T-cell (primary cell): ENCODE results near the gene NOL4L. TPM values are rescaled to one million over a fixed set of nuclear protein-coding genes. Genes with fewer than 3 reads are reported as not detected.

Experiments
- ATAC-seq, 4 experiments: fragments of 200-7000 bp in 3 of 4; fragments of 150-1000 bp in 1 of 4; cut with Tn5 transposase; replicated peaks in 1 of 4; 1 replicate in 3 of 4; 2 replicates in 1 of 4; pipeline ENCODE4 v1.10.0; 2021; ENCODE audit warnings: moderate library complexity in 3 of 4, mild to moderate bottlenecking in 2 of 4, moderate number of reproducible peaks in 1 of 4
- CTCF ChIA-PET, 2 donors: fragments of 300-600 bp; sonication (Branson Sonifier 250); formaldehyde crosslinking; loops; one replicate each; lab custom pipeline; 2022; ENCODE audit warnings: antibody characterized with exemption in 2 of 2; lab: Charles Lee
- POLR2A ChIA-PET, 2 donors: fragments of 300-600 bp; sonication (Branson Sonifier 250); formaldehyde crosslinking; loops; one replicate each; lab custom pipeline; 2022; ENCODE audit warnings: antibody characterized with exemption in 2 of 2; lab: Charles Lee
- DNase-seq, 35 experiments: peaks; one replicate each; pipeline versions ENCODE4 v3.0.0 to v3.0.0-alpha.2; 2013 to 2023
- H3K27ac ChIP-seq: one replicate; pipeline ENCODE4 v1.5.1; 2013; ENCODE audit warnings: low read length
- H3K27me3 ChIP-seq, 2 experiments: replicated peaks in 1 of 2; 1 replicate in 1 of 2; 2 replicates in 1 of 2; pipeline versions ENCODE4 v1.6.1 to v1.7.0; 2013; ENCODE audit warnings: low read length in 1 of 2, mixed read lengths in 1 of 2; ENCODE audit not compliant: control insufficient read depth in 2 of 2, insufficient read depth in 2 of 2; ENCODE audit errors: extremely low read depth in 1 of 2
- H3K36me3 ChIP-seq, 2 donors: 1 replicate in 1 of 2; 2 replicates in 1 of 2; pipeline versions ENCODE4 v1.6.1 to v1.7.0; 2013; ENCODE audit warnings: low read length in 1 of 2; ENCODE audit not compliant: control insufficient read depth in 2 of 2, insufficient read depth in 1 of 2; ENCODE audit errors: extremely low read depth in 1 of 2
- H3K4me1 ChIP-seq, 2 experiments: 1 replicate in 1 of 2; 2 replicates in 1 of 2; pipeline versions ENCODE4 v1.6.1 to v1.7.0; 2013; ENCODE audit warnings: low read length in 2 of 2, mixed read lengths in 1 of 2; ENCODE audit not compliant: insufficient read depth in 2 of 2, control insufficient read depth in 1 of 2; ENCODE audit errors: extremely low read depth in 1 of 2
- H3K4me3 ChIP-seq, 2 donors: 1 replicate in 1 of 2; 2 replicates in 1 of 2; pipeline versions ENCODE4 v1.5.1 to v1.7.0; 2013; ENCODE audit warnings: mild to moderate bottlenecking in 2 of 2, low read length in 1 of 2, moderate library complexity in 1 of 2; ENCODE audit not compliant: control insufficient read depth in 1 of 2; ENCODE audit errors: extremely low read depth in 1 of 2
- H3K9me3 ChIP-seq: 2 replicates; pipeline ENCODE4 v1.7.0; 2013
- H3K27ac Mint-ChIP-seq, 2 donors: one replicate each; pipeline ENCODE4 v1.8.0; 2020 to 2021; ENCODE audit warnings: mild to moderate bottlenecking in 2 of 2, mixed read lengths in 2 of 2
- H3K27me3 Mint-ChIP-seq, 2 donors: one replicate each; pipeline ENCODE4 v1.8.0; 2021 to 2022; ENCODE audit warnings: mixed read lengths in 2 of 2
- H3K36me3 Mint-ChIP-seq: one replicate; pipeline ENCODE4 v1.8.0; 2021; ENCODE audit warnings: mixed read lengths
- H3K4me1 Mint-ChIP-seq, 3 donors: one replicate each; pipeline ENCODE4 v1.8.0; 2020 to 2022; ENCODE audit warnings: mixed read lengths in 3 of 3, mild to moderate bottlenecking in 1 of 3
- H3K4me3 Mint-ChIP-seq, 3 donors: one replicate each; pipeline ENCODE4 v1.8.0; 2020 to 2022; ENCODE audit warnings: mild to moderate bottlenecking in 3 of 3, mixed read lengths in 3 of 3, moderate library complexity in 3 of 3
- H3K9me3 Mint-ChIP-seq, 3 donors: one replicate each; pipeline ENCODE4 v1.8.0; 2020 to 2022; ENCODE audit warnings: mixed read lengths in 3 of 3
- WGBS: methylation state at CpG from one replicate; pipeline ENCODE4 v1.1.5; 2013; ENCODE audit warnings: missing lambda C conversion rate; ENCODE audit not compliant: insufficient coverage; 5-methylcytosine and 5-hydroxymethylcytosine counted together
- total RNA-seq, 35 experiments: library from RNA in 6 of 35; stranded (reverse) in 6 of 35; fragments of 120-200 nt in 1 of 35; gene quantifications; one replicate each; pipeline versions ENCODE4 v1.2.1 to v1.2.4 and lab custom pipeline; 2013 to 2026

NOL4L gene
- total RNA-seq, 5 donors from 2014 or later (not counting 1 experiment from before 2014, with no cell fraction given) = 63.5 to 88.8 (median 74.4) TPM

DNA sequence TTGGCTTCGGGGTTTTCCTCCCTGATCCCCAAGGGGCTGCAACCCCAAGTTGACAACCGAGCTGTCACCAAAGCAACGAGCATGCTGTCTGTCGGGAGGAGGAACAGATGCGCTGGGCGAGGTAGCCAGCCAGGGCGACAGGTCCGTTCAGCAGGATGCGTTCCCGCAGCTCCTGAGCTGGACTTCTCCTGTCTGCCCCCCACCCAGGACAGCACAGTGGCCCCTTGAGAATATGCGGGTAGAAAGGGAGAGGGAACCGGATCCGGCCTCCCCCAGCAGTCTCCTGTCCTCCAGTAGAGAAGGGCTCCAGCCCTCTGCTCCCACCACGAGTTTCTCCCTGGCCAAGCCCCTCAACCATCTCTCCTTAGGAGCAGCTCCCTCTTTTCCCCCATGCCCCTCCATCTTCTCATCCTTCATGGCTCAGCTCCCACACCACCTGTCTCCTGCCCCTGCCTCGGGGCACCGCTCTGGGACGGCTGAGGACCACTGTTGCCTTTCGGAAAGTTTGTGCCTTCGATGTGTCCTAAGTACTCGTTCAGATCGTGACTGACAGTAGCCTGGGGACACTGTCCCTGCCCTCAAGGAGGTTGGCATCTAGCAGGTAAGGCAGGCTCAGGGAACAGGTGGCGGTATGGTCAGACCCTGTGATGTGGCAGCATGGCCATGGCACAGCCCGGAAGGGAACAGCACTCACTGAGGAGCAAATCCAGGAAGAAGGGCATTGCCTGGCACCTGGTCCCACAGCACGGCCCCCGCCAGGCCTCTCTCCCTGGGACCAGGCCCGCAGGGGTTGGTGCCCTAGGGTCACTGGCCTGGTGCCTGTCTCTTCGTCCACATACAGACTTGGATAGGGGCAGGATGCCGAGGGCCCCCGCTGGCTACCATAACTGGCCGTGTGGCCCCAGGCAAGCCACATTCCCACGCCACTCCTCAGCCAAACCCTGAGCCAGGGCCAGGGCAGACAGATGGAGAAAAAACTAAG lies 130.7 kb downstream of the NOL4L start:
- H3K4me1 ChIP-seq = peaks cover 0 to 4% of the 10 kb centered on the region in 2 experiments
- POLR2A ChIA-PET = no interaction called here
- CTCF ChIA-PET = interaction anchor here in 1 of 2 donors (0.6 kb wide), 1 partner anchor 44 kb away, joined by 3 read pairs; no protein-coding TSS in a partner anchor
- WGBS = 93% methylated on average over 27 of the region's 31 CpGs
- Mint-ChIP-seq H3K36me3 (peaks cover 17% of the 10 kb centered on the region), H3K4me3 (no peak overlapping the region), H3K9me3 (no peaks in the 10 kb centered on the region), H3K4me1 (peaks cover 10 to 15% (median 11%) of the 10 kb centered on the region in 3 donors), H3K27me3 (no peaks in the 10 kb centered on the region), H3K27ac (peak overlapping the region; percentile 11 to 79)
- H3K4me3 ChIP-seq = no peak overlapping the region
- H3K9me3 ChIP-seq = no peaks in the 10 kb centered on the region
- ATAC-seq = no peak
- H3K27ac ChIP-seq = no peak overlapping the region
- H3K27me3 ChIP-seq = no peaks in the 10 kb centered on the region
- peaks cover 18 to 69% of the 10 kb centered on the region in 2 donors for H3K36me3 ChIP-seq
- no peak for DNase-seq

DNA sequence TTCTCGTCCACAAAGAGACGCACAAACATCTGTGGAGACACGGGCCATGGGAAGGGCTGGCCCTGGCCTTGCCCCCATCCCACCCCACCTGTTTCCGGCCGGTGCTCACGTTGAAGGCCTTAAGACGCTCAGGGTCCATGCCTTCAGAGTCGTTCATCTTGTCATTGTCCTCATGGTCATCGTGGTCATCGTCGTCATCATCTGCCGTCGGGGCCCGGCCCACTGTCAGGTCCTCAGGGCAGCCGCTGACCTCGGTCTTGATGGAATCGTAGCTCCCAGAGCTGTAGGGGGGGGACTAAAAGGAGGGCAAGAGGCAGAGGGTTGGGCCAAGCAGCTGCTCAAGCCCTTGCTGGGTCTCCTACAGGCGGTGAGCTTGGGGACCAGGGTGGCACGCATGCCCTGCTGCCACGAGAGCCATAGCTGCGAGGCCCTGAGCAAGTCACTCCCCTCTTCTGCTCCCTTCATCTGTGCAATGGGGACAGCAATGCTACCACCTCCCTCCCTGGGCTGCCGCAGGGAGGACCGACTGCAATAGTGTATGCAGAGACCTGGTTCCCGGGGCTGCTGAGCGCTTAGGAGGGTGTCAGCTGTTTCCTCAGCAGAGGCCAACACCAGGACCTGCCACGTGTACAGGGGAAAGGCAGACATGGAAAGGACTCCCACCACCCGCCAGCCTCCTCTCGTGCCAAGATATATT lies 131.5 kb downstream of the NOL4L start:
- ATAC-seq = no peak
- peaks cover 10 to 14% (median 10%) of the 10 kb centered on the region in 3 donors for H3K4me1 Mint-ChIP-seq
- no peaks in the 10 kb centered on the region for H3K9me3 ChIP-seq
- 94% methylated on average over 25 of the region's 28 CpGs for WGBS
- no peak for DNase-seq
- no peak overlapping the region for H3K4me3 ChIP-seq
- H3K27me3 ChIP-seq = no peaks in the 10 kb centered on the region
- ChIA-PET CTCF (interaction anchor here in 1 of 2 donors (0.6 kb wide), 1 partner anchor 45 kb away, joined by 3 read pairs; no protein-coding TSS in a partner anchor), POLR2A (interaction anchor here in 1 of 2 donors (0.5 kb wide), 1 partner anchor 962 kb away, joined by 3 read pairs; no protein-coding TSS in a partner anchor)
- H3K4me1 ChIP-seq = peaks cover 0 to 4% of the 10 kb centered on the region in 2 experiments
- no peaks in the 10 kb centered on the region for H3K9me3 Mint-ChIP-seq
- no peak overlapping the region for H3K27ac ChIP-seq
- H3K36me3 Mint-ChIP-seq = peaks cover 20% of the 10 kb centered on the region
- H3K36me3 ChIP-seq = peaks cover 18 to 77% of the 10 kb centered on the region in 2 donors
- H3K27me3 Mint-ChIP-seq = no peaks in the 10 kb centered on the region
- no peak overlapping the region for H3K4me3 Mint-ChIP-seq
- peak overlapping the region in 1 of 2 donors; percentile 83 for H3K27ac Mint-ChIP-seq

DNA sequence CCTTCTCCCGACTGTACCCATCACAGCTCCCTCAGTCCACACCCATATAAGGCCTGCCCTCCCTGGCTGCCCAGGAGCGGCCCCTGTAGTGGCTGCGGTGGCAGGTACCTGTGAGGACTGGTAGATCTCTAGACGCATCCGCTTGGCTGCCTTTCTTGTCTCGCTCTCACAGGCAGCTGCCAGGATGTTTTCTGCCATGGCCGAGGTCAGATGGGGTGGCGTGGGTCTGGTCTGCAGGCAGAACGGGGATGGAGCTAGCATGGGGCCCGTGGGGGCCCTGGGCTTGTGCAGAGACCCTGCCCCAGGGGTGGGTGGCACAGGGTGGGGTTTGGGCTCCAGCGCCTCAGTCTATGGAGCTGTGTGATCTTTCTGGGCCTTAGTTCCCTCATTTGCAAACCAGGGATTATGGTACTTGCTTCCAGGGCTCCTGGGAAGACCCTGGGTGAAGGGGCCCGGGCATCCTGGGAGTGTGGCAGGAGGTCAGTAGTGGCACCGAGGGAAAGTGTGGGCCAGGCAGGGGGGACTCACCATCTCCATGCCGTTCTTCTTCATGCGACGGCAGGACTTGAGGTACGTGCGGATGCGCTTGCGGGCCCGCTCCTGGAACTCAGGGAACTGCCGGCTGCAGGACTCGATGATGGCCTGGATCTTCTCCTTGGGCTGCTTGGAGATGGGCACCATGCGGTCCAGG lies 132.2 kb downstream of the NOL4L start:
- Histone ChIP-seq H3K27me3 (no peaks in the 10 kb centered on the region), H3K4me1 (peaks cover 0 to 7% of the 10 kb centered on the region in 2 experiments), H3K36me3 (peaks cover 19 to 84% of the 10 kb centered on the region in 2 donors), H3K9me3 (no peaks in the 10 kb centered on the region), H3K4me3 (no peak overlapping the region), H3K27ac (no peak overlapping the region)
- 96% methylated on average over 21 of the region's 24 CpGs for WGBS
- no peak overlapping the region for H3K4me3 Mint-ChIP-seq
- H3K27me3 Mint-ChIP-seq = no peaks in the 10 kb centered on the region
- ChIA-PET CTCF (no interaction called here), POLR2A (interaction anchor here in 1 of 2 donors (0.5 to 0.6 kb wide), 2 partner anchors 14 to 963 kb away, joined by 3 read pairs; no protein-coding TSS in a partner anchor)
- no peaks in the 10 kb centered on the region for H3K9me3 Mint-ChIP-seq
- DNase-seq (no peak), ATAC-seq (no peak)
- peak overlapping the region in 1 of 2 donors; percentile 83 for H3K27ac Mint-ChIP-seq
- peaks cover 3 to 9% (median 7%) of the 10 kb centered on the region in 3 donors for H3K4me1 Mint-ChIP-seq
- peaks cover 22% of the 10 kb centered on the region for H3K36me3 Mint-ChIP-seq

DNA sequence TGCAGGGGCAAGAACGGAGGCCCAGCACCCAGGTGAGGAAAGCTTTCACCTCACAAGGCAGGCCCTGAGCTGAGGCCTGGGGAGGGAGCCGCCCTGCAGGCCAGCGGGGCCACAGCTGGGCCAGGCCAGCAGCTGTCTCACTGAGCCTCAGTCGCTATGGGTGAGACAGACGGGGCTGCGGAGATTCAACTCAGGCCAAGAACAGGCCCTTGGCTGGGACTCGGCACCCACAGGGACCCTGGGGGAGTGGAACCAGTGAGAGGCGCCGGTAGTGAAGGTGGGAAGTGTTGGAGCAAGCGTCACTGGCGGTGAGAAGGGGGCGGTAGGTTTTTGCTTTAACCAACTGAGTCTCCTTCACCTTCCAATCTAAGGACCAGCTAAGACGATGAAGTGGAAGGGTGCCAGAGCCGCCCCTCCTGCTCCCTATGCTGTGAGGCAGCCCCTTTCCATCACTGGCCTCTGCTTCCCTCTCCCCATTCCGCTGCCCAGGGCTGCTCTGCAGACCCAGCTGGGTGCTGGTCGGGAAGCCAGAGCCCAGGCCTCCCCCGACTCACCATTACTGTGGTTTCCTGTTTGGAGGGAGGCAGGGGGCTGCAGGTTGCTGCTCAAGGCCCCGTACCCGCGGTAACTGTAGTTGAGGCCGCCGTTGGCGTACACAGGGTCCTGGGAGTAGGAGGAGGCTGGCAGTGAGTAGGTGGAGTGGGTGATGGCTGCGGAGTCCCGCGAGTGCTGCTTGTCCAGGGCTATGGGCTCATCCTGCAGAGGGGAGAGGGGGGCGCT lies 133.3 kb downstream of the NOL4L start:
- Mint-ChIP-seq H3K27ac (peak overlapping the region; percentile 46 to 82), H3K27me3 (no peaks in the 10 kb centered on the region), H3K36me3 (peaks cover 28% of the 10 kb centered on the region), H3K4me3 (no peak overlapping the region), H3K9me3 (no peaks in the 10 kb centered on the region), H3K4me1 (peaks cover 7 to 10% (median 9%) of the 10 kb centered on the region in 3 donors)
- Histone ChIP-seq H3K4me3 (no peak overlapping the region), H3K9me3 (no peaks in the 10 kb centered on the region), H3K4me1 (peaks cover 0 to 6% of the 10 kb centered on the region in 2 experiments), H3K27me3 (no peaks in the 10 kb centered on the region), H3K27ac (no peak overlapping the region), H3K36me3 (peaks cover 22 to 93% of the 10 kb centered on the region in 2 donors)
- CTCF ChIA-PET = no interaction called here
- WGBS = 61% methylated on average over 18 of the region's 27 CpGs
- ATAC-seq = peak in 1 of 4 experiments; percentile 7
- POLR2A ChIA-PET = interaction anchor here in 1 of 2 donors (0.6 kb wide), 1 partner anchor 13 kb away, joined by 3 read pairs; no protein-coding TSS in a partner anchor
- DNase-seq = no peak

DNA sequence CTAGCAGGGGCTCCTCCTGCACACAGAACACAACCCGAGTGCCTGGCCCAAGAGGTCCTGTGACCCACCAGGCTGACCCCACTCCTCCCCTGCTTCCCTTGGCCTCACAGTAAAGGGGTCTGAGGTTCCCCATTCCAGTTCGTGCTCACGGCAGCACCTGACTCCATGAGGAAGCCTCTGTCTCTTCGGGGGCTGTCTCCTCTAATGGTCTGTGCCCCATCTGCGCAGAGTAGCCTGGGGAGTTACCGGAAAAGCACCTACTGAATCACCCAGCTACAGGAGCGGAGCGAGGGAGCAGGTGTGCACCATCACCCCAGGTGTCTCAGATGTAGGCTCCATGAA lies 133.8 kb downstream of the NOL4L start:
- peak overlapping the region; percentile 46 to 82 for H3K27ac Mint-ChIP-seq
- no peak for DNase-seq
- POLR2A ChIA-PET = no interaction called here
- Histone ChIP-seq H3K27ac (no peak overlapping the region), H3K4me3 (no peak overlapping the region), H3K27me3 (no peaks in the 10 kb centered on the region), H3K9me3 (no peaks in the 10 kb centered on the region), H3K36me3 (peaks cover 22 to 97% of the 10 kb centered on the region in 2 donors), H3K4me1 (peaks cover 0 to 12% of the 10 kb centered on the region in 2 experiments)
- peaks cover 11 to 15% (median 13%) of the 10 kb centered on the region in 3 donors for H3K4me1 Mint-ChIP-seq
- H3K36me3 Mint-ChIP-seq = peaks cover 32% of the 10 kb centered on the region
- CTCF ChIA-PET = no interaction called here
- H3K9me3 Mint-ChIP-seq = no peaks in the 10 kb centered on the region
- WGBS = 92% methylated on average over 8 of the region's 8 CpGs
- no peak for ATAC-seq
- H3K4me3 Mint-ChIP-seq = no peak overlapping the region
- no peaks in the 10 kb centered on the region for H3K27me3 Mint-ChIP-seq
